AG09319 (cell line): ENCODE results near the gene PPP2R5A.
"Not testable (repeated sequence)": the region's sequence is repeated elsewhere in the genome, so short reads cannot be mapped to it uniquely, and the experiment has no call there.

Source experiments
- DNase-seq: peaks from one replicate; pipeline ENCODE4 v3.0.0-alpha.2; 2010; ENCODE audit warnings: low read depth; ENCODE audit errors: extremely low read depth
- CTCF ChIP-seq: IDR thresholded peaks from 2 replicates; pipeline ENCODE4 v1.5.1; 2011; ENCODE audit warnings: low read depth, mild to moderate bottlenecking, inconsistent platforms, low read length, moderate library complexity

The PPP2R5A gene

GRCh38 chr1:212302745-212303383 lies 17.7 kb downstream of the PPP2R5A start:
- no peak for DNase-seq
- no peak for TF ChIP-seq CTCF

GRCh38 chr1:212305342-212305741 lies 20.1 kb downstream of the PPP2R5A start:
- no peak for TF ChIP-seq CTCF
- DNase-seq, result no peak

- DNase-seq, result not testable (repeated sequence)
These were observed 20.8 kb downstream of the PPP2R5A start for GRCh38 chr1:212305984-212306452.

GRCh38 chr1:212309967-212310366 lies 24.8 kb downstream of the PPP2R5A start:
- TF ChIP-seq CTCF, result no peak
- DNase-seq, result no peak

GRCh38 chr1:212310383-212310782 lies 25.2 kb downstream of the PPP2R5A start:
- DNase-seq, result no peak
- TF ChIP-seq CTCF, result no peak

- TF ChIP-seq CTCF, result no peak
- no peak for DNase-seq
These were observed 26.8 kb downstream of the PPP2R5A start for GRCh38 chr1:212311836-212312497.

GRCh38 chr1:212313616-212314015 lies 28.4 kb downstream of the PPP2R5A start:
- TF ChIP-seq CTCF, result no peak
- peak; percentile 60 for DNase-seq
